Activated naive CD8-positive, alpha-beta T cell treated with anti-CD3 and anti-CD28 coated beads for 36 hours (primary cell): ENCODE data around the gene SCN2B. TPM values are rescaled to one million over a fixed set of nuclear protein-coding genes. Genes with fewer than 3 reads are reported as not detected.

Source experiments
- DNase-seq: peaks from one replicate; pipeline ENCODE4 v3.0.0; 2021
- H3K27ac Mint-ChIP-seq: one replicate; pipeline ENCODE4 v1.8.0; 2022; ENCODE audit warnings: mild to moderate bottlenecking, moderate library complexity, mixed read lengths
- H3K27me3 Mint-ChIP-seq: one replicate; pipeline ENCODE4 v1.8.0; 2022; ENCODE audit warnings: mild to moderate bottlenecking, mixed read lengths
- H3K36me3 Mint-ChIP-seq: one replicate; pipeline ENCODE4 v1.8.0; 2021; ENCODE audit warnings: mild to moderate bottlenecking, mixed read lengths
- H3K4me1 Mint-ChIP-seq: one replicate; pipeline ENCODE4 v1.8.0; 2021; ENCODE audit warnings: mixed read lengths
- H3K4me3 Mint-ChIP-seq: one replicate; pipeline ENCODE4 v1.8.0; 2022; ENCODE audit warnings: mild to moderate bottlenecking, moderate library complexity, mixed read lengths
- H3K9me3 Mint-ChIP-seq: one replicate; pipeline ENCODE4 v1.8.0; 2022; ENCODE audit warnings: mixed read lengths
- total RNA-seq, 2 experiments: library from RNA; stranded (reverse); gene quantifications; one replicate each; pipeline ENCODE4 v1.2.3, GENCODE V29; 2021

Gene SCN2B
- total RNA-seq, 2 experiments from 2014 or later, result not detected

GRCh38 chr11:118128721-118129470 is 47.5 kb downstream of the SCN2B start:
- Mint-ChIP-seq H3K27me3 (no peaks in the 10 kb centered on the region), H3K36me3 (no peaks in the 10 kb centered on the region), H3K4me1 (no peaks in the 10 kb centered on the region), H3K4me3 (no peak overlapping the region), H3K9me3 (no peaks in the 10 kb centered on the region), H3K27ac (no peak overlapping the region)
- no peak for DNase-seq

GRCh38 chr11:118128310-118128709 is 48.1 kb downstream of the SCN2B start:
- no peaks in the 10 kb centered on the region for H3K36me3 Mint-ChIP-seq
- no peaks in the 10 kb centered on the region for H3K9me3 Mint-ChIP-seq
- H3K4me1 Mint-ChIP-seq, result no peaks in the 10 kb centered on the region
- DNase-seq, result no peak
- H3K4me3 Mint-ChIP-seq, result no peak overlapping the region
- no peak overlapping the region for H3K27ac Mint-ChIP-seq
- H3K27me3 Mint-ChIP-seq, result no peaks in the 10 kb centered on the region

- H3K36me3 Mint-ChIP-seq, result no peaks in the 10 kb centered on the region
- no peaks in the 10 kb centered on the region for H3K9me3 Mint-ChIP-seq
- H3K4me3 Mint-ChIP-seq, result no peak overlapping the region
- H3K4me1 Mint-ChIP-seq, result no peaks in the 10 kb centered on the region
- no peak for DNase-seq
- H3K27me3 Mint-ChIP-seq, result no peaks in the 10 kb centered on the region
- peak overlapping the region; percentile 10 for H3K27ac Mint-ChIP-seq
These were observed 50.2 kb downstream of the SCN2B start for GRCh38 chr11:118126082-118126838.

GRCh38 chr11:118124929-118125535 is 51.4 kb downstream of the SCN2B start:
- Mint-ChIP-seq H3K9me3 (peaks cover 7% of the 10 kb centered on the region), H3K27me3 (no peaks in the 10 kb centered on the region), H3K4me3 (no peak overlapping the region), H3K36me3 (no peaks in the 10 kb centered on the region), H3K27ac (no peak overlapping the region), H3K4me1 (no peaks in the 10 kb centered on the region)
- DNase-seq, result no peak

- peaks cover 10% of the 10 kb centered on the region for H3K9me3 Mint-ChIP-seq
- H3K27me3 Mint-ChIP-seq, result peaks cover 4% of the 10 kb centered on the region
- no peaks in the 10 kb centered on the region for H3K36me3 Mint-ChIP-seq
- no peak overlapping the region for H3K4me3 Mint-ChIP-seq
- peaks cover 25% of the 10 kb centered on the region for H3K4me1 Mint-ChIP-seq
- H3K27ac Mint-ChIP-seq, result no peak overlapping the region
- DNase-seq, result no peak
These were observed 55.6 kb downstream of the SCN2B start for GRCh38 chr11:118120793-118121192.

GRCh38 chr11:118117790-118118601 is 58.4 kb downstream of the SCN2B start:
- Mint-ChIP-seq H3K27me3 (peaks cover 4% of the 10 kb centered on the region), H3K9me3 (peaks cover 10% of the 10 kb centered on the region), H3K4me3 (peak overlapping the region; percentile 53), H3K36me3 (no peaks in the 10 kb centered on the region), H3K4me1 (peaks cover 28% of the 10 kb centered on the region), H3K27ac (peak overlapping the region; percentile 83)
- DNase-seq, result peak; percentile 69

GRCh38 chr11:118115048-118115447 is 61.4 kb downstream of the SCN2B start:
- peaks cover 31% of the 10 kb centered on the region for H3K4me1 Mint-ChIP-seq
- H3K27me3 Mint-ChIP-seq, result peaks cover 14% of the 10 kb centered on the region
- no peak overlapping the region for H3K27ac Mint-ChIP-seq

GRCh38 chr11:118114266-118114665 is 62.2 kb downstream of the SCN2B start:
- H3K4me1 Mint-ChIP-seq, result peaks cover 28% of the 10 kb centered on the region
- no peak overlapping the region for H3K27ac Mint-ChIP-seq
- DNase-seq, result no peak
- no peak overlapping the region for H3K4me3 Mint-ChIP-seq
- no peaks in the 10 kb centered on the region for H3K36me3 Mint-ChIP-seq
- no peaks in the 10 kb centered on the region for H3K9me3 Mint-ChIP-seq
- H3K27me3 Mint-ChIP-seq, result peaks cover 14% of the 10 kb centered on the region

More at GRCh38 chr11:118115048-118115447, 61.4 kb downstream of the SCN2B start:
- H3K36me3 Mint-ChIP-seq, result no peaks in the 10 kb centered on the region
- no peak overlapping the region for H3K4me3 Mint-ChIP-seq
- DNase-seq, result no peak
- H3K9me3 Mint-ChIP-seq, result peaks cover 2% of the 10 kb centered on the region

- Mint-ChIP-seq H3K36me3 (no peaks in the 10 kb centered on the region), H3K9me3 (no peaks in the 10 kb centered on the region), H3K27me3 (peaks cover 10% of the 10 kb centered on the region), H3K27ac (no peak overlapping the region), H3K4me3 (no peak overlapping the region), H3K4me1 (peaks cover 19% of the 10 kb centered on the region)
- no peak for DNase-seq
These were observed 63.6 kb downstream of the SCN2B start for GRCh38 chr11:118112711-118113430.

Other genes starting within 250 kb of the SCN2B start
- gene TMPRSS13, start 247.2 kb downstream of the SCN2B start, total RNA-seq, result 1 to 10 TPM; 1.9 to 3.4 TPM
- 10 to 100 TPM; 39.6 to 41.2 TPM for gene IL10RA, start 190.2 kb downstream of the SCN2B start, total RNA-seq
- not detected for gene TMPRSS4, start 99.6 kb downstream of the SCN2B start, total RNA-seq
- gene SMIM35, start 89.7 kb downstream of the SCN2B start, total RNA-seq, result not detected
- gene SCN4B, start 23.8 kb downstream of the SCN2B start, total RNA-seq, result under 1 TPM; 0.41 to 0.58 TPM
- 100 to 1,000 TPM; 148 to 150 TPM for gene JAML, start 48.4 kb upstream of the SCN2B start, total RNA-seq
- 10 to 100 TPM; 49.1 to 50.7 TPM for gene MPZL3, start 75.7 kb upstream of the SCN2B start, total RNA-seq
- 10 to 100 TPM; 18.8 to 20.1 TPM for gene MPZL2, start 87.7 kb upstream of the SCN2B start, total RNA-seq
- gene CD3E, start 128.1 kb upstream of the SCN2B start, total RNA-seq, result 100 to 1,000 TPM; 364 TPM
- gene CD3D, start 166.1 kb upstream of the SCN2B start, total RNA-seq, result 100 to 1,000 TPM; 341 to 350 TPM
- gene CD3G, start 167.7 kb upstream of the SCN2B start, total RNA-seq, result 100 to 1,000 TPM; 133 to 142 TPM
- gene UBE4A, start 183.0 kb upstream of the SCN2B start, total RNA-seq, result 10 to 100 TPM; 55.0 to 56.3 TPM
- gene ATP5MG, start 225.0 kb upstream of the SCN2B start, total RNA-seq, result 100 to 1,000 TPM; 246 to 264 TPM